HG03066 (cell line): ENCODE measurements around the gene CRCP.
A peak's percentile ranks its signal among the peaks of the same experiment; 100 is the strongest.
"Not testable (repeated sequence)": the region's sequence is repeated elsewhere in the genome, so short reads cannot be mapped to it uniquely, and the experiment has no call there.

Source experiments
- ATAC-seq: cut with Tn5 transposase; IDR thresholded peaks from one replicate; pipeline ENCODE4 v1.9.1; 2021; ENCODE audit warnings: low read depth; ENCODE audit not compliant: unreplicated experiment

Gene CRCP

GRCh38 chr7:66114743-66115649 is at the start of gene CRCP:
Gene CRCP (plus strand): TSS chr7:66114847. CDS start chr7:66114963, 116 bp downstream.
- ATAC-seq, result peak; percentile 89

DNA sequence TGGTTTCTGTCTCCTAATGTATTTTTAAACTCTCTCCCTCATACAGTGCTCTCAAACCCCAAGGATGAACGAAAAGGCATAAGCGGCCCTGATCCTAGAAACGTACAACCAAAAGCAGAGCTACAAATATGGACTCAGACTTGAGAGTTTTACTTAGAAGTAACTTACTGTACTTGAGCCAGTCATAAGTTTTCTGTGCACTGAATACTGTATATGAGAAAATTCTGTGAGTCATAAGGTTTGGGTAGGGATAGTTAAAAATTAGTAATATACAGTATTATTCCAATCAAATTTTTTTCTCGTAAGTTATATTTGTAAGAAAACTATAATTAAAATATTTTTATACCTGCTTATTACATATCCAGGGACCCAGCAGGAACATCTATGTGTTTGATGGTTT is 44.9 kb upstream of the CRCP start:
- ATAC-seq, result no peak

DNA sequence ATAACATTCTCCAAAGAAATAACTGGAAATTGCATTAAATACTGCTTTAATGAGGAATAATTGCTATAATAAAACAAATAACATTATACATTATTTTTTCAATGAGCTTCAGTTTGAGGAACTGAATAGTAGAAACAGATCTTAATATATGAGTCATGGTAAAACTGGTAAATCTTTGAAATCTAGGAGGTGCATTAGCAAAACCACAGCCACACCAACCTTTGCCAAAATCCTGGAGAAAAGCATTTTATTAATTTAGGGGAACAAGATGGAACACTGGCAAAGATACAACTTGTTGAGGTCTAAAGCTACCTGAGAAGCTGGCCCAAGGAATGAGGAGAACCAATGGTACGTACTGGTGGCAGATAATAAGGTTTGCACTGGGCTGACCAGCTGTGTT is 44.4 kb upstream of the CRCP start:
- no peak for ATAC-seq

- not testable (repeated sequence) for ATAC-seq
Measured at GRCh38 chr7:66072208-66072607, 42.4 kb upstream of the CRCP start.

GRCh38 chr7:66075590-66076461 is 38.8 kb upstream of the CRCP start, which contains the start of gene ASL:
Gene ASL (plus strand): TSS chr7:66075819. CDS start chr7:66076082, 263 bp downstream.
- peak; percentile 97 for ATAC-seq

DNA sequence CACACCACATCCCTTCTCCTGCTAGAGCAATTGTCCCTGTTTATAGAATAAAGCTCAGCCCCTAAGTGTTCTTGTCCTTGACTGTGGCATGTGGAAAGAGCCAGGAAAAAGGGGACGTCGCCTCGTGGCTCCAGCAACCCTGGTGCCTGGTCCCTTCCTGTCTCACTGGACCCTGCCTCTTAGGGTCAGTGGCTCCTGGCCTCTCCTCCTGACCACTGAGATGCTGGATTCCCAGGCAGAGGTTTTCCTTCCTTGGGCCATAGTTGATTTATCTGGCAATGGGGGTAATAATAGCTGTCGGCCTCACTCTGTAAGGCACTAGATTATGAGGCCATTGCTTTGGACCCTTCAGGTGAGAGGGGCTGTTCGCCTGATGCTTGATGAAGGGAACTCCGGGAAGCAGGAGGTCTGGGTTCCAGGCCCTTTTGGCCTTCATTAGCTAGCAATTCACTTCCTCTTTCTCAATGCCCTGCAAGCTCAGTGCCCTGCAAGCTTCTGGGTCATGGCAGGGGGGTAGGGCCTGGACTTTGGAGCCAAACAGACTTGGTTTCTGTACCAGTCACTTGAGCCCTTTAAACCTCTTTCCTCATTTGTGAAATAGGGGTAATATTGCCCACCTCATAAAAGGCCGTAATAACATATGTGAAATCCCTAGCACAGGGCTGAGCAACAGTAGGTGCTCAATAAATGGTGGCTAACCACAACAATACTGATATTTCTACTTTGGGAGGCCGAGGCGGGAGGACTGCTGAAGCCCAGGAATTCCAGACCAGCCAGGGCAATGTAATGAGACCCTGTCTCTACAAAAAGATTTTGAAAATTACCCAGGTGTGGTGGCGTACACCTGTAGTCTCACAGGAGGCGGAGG is 38.0 kb upstream of the CRCP start:
- ATAC-seq, result no peak

- no peak for ATAC-seq
Measured at GRCh38 chr7:66078067-66078466, 36.6 kb upstream of the CRCP start.

- no peak for ATAC-seq
Measured at GRCh38 chr7:66082083-66082482, 32.6 kb upstream of the CRCP start.

DNA sequence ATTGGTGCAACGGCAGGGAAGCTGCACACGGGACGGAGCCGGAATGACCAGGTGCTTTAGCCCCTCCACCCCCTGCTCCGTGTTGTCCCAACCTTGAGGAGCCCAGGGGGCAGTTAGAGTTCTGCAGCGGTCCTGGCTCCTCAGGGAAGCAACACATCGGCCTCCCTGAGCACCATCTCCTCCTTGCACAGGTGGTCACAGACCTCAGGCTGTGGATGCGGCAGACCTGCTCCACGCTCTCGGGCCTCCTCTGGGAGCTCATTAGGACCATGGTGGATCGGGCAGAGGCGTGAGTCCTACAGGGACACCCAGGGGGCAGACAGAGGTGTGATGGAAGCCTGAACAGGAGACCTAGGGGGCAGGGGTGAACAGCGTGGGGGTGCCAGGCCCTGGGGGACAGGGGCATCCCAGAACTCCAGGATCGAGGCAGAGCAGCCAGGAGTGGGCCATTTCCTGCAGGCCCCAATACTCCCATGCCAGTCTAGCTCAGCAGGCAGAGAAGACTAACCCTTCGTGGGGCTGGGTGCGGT is 31.7 kb upstream of the CRCP start:
- no peak for ATAC-seq

DNA sequence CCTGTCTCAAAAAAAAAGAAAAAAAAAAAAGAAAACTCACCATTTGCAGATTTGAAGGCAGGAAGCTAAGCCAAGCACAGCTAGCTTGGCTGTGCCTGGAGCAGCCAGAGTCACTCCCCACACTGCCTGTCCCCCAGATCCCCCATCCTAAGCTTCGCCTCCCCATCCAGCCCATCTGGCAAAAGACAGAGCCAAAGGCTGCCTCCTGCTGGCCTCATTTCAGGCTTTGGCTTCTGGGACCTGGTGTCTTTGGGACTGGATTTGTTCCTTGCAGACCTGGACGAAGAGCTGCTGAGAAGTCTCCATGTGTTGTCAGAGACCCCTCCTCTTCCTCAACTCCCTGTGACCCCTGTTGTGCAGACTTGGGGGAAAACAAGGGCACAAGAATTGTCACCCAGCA is 31.0 kb upstream of the CRCP start:
- no peak for ATAC-seq

DNA sequence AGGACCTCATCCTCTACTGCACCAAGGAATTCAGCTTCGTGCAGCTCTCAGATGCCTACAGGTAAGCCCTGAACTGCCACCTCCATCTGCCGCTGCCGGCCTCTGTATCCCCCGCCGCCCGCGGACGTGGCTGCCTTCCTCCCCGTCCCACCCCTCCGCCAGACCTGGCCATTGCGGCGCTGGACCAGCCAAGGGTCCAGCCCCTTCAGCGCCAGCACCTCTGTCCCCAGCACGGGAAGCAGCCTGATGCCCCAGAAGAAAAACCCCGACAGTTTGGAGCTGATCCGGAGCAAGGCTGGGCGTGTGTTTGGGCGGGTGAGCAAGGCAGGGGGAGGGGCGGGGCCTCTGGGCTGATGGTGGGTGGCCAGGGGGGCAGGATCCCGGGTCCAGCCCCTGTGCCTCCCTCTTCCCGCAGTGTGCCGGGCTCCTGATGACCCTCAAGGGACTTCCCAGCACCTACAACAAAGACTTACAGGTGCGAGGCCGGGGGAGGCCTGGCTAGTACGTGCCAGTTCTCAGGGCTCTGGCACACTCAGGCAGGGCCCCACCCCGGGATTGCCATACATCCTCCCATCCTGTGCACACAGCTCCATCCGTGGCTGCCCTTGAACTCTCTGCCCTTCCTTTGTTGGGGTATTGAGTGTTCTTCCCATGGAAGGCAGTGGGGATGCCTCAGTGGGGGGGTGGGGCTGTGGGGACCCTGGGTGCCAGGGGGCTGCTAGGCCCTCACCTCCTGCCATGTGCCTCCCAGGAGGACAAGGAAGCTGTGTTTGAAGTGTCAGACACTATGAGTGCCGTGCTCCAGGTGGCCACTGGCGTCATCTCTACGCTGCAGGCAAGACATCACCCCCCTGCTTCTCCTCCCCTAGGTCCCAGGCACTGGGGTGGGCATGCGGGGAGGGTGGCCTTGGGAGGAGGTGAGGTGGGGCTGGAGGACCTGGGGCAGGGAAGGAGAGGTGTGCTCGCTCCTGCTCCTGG is 25.5 kb upstream of the CRCP start:
- no peak for ATAC-seq

DNA sequence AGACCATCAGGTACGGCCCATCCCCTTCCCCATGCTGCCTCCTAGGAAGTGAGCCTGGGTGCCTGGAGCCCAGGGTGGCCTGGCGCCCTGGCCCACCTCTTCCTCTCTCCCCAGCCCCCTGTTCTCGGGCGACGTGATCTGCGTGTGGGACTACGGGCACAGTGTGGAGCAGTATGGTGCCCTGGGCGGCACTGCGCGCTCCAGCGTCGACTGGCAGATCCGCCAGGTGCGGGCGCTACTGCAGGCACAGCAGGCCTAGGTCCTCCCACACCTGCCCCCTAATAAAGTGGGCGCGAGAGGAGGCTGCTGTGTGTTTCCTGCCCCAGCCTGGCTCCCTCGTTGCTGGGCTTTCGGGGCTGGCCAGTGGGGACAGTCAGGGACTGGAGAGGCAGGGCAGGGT is 22.0 kb upstream of the CRCP start:
- no peak for ATAC-seq

- ATAC-seq, result no peak
Measured at GRCh38 chr7:66095010-66095409, 19.6 kb upstream of the CRCP start.

DNA sequence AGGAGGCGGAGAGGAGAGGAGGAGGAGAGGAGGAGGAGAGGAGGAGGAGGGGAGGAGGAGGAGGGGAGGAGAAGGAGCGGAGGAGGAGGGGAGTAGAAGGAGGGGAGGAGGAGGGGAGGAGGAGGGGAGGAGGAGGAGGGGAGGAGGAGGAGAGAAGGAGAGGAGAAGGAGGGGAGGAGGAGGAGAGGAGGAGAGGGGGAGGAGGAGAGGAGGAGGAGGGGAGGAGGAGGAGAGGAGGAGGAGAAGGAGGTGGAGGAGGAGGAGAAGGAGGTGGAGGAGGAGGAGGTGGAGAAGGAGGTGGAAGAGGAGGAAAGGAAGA is 15.5 kb upstream of the CRCP start:
- ATAC-seq, result no peak

- ATAC-seq, result peak; percentile 83
Measured at GRCh38 chr7:66099551-66100407, 14.9 kb upstream of the CRCP start.

DNA sequence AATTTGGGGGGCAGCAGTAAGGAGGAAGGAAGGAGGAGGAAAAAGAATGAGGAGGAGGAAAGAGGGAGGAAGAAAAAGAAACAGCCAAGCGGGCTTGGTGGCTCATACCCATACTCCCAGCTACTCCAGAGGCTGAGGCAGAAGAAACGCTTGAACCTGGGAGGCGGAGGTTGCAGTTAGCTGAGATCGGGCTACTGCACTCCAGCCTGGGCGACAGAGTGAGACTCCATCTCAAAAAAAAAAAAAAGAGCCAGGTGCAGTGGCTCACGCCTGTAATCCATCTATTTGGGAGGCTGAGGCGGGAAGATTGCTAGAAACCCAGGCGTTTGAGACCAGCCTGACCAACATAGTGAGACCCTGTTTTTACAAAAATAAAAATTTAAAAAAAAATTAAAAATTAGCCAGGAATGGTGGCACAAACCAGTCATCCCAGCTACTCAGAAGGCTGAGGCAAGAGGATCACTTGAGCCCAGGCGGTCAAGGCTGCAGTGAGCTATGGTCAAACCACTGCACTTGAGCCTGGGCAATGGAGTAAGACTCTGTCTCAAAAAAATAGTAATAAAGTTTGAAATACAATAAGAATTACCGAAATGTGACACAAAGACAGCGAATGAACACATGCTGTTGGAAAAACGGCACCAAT is 14.1 kb upstream of the CRCP start:
- no peak for ATAC-seq

DNA sequence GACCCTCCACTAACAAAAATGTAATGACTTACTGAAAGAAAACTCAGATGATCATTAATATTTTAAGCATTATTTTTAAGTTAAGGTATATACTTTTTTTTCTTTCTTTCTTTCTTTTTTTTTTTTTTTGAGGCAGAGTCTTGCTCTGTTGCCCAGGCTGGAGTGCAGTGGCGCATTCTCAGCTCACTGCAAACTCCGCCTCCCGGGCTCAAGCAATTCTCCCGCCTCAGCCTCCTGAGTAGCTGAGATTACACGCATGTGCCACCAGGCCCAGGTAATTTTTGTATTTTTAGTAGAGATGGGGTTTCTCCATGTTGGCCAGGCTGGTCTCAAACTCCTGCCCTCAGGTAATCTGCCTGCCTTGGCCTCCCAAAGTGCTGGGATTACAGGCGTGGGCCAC is 12.5 kb upstream of the CRCP start:
- not testable (repeated sequence) for ATAC-seq

DNA sequence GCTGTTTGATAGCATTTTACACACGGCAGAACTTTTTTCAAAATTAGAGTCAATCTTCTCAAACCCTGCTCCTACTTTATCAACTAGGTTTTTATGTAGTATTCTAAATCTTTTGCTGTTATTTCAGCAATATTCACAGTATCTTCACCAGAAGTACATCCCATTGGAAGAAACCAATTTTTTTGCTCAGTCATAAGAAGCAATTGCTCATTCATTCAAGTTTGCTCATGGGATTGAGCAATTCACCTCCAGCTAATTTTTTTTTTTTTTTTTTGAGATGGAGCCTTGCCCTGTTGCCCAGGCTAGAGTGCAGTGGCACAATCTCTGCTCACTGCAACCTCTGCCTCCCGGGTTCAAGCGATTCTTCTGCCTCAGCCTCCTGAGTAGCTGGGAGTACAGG is 10.7 kb upstream of the CRCP start:
- not testable (repeated sequence) for ATAC-seq
